Activated naive CD4-positive, alpha-beta T cell treated with anti-CD3 and anti-CD28 coated beads, Interleukin-2, amount 50 U/mL, for 16 hours (primary cell): ENCODE measurements around the gene SASS6.

Source experiments
- DNase-seq: peaks from one replicate; pipeline ENCODE4 v3.0.0-alpha.2; 2020

SASS6 gene, protein sequence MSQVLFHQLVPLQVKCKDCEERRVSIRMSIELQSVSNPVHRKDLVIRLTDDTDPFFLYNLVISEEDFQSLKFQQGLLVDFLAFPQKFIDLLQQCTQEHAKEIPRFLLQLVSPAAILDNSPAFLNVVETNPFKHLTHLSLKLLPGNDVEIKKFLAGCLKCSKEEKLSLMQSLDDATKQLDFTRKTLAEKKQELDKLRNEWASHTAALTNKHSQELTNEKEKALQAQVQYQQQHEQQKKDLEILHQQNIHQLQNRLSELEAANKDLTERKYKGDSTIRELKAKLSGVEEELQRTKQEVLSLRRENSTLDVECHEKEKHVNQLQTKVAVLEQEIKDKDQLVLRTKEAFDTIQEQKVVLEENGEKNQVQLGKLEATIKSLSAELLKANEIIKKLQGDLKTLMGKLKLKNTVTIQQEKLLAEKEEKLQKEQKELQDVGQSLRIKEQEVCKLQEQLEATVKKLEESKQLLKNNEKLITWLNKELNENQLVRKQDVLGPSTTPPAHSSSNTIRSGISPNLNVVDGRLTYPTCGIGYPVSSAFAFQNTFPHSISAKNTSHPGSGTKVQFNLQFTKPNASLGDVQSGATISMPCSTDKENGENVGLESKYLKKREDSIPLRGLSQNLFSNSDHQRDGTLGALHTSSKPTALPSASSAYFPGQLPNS

DNA sequence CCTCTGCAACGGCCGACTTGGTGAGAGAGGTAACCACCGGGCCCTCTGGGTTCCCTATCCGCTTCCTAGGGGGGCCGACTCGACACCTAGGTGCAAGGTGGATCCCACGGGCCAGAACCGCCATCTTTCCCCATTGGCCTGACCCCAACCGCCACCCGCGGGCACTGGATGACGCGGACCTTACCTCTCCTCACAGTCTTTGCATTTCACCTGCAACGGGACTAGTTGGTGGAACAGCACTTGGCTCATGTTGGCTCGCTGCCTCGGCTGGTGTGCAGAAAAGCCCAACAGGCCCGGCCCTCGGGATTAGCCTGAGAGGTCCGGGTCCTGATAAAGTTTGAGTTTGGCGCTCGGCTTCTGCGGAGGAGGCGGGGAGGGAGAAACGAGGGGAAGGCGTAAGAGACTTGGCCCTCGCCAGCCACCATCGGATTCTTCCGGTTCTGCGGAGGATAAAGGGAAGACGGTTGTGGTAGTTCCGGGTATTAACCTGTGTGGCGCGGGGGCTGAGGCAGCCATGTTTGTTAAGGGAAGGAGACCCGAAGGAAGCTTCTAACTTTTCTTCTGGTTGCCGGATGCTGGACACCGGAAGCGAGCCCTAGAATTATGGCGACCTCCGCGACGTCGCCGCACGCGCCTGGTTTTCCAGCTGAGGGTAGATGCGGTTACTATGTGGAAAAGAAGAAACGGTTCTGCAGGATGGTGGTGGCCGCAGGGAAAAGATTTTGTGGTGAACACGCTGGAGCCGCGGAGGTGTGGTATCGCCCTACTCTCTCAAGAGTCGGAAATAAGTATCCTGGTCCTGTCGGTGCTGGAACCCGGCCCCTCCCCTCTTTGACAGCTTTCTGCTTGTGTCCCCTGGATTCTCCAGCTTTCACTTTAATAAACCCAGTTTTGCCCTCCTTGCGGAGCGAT, at the start of gene SASS6, which contains the start of gene TRMT13:
Gene SASS6 (minus strand): TSS at position 365 of the 912 bp plus-strand sequence. CDS start 116 bp downstream, at position 249.
Gene TRMT13 (plus strand): TSS at position 598 of the 912 bp plus-strand sequence. CDS start 6 bp downstream, at position 604.
- peak; percentile 94 for DNase-seq

DNA sequence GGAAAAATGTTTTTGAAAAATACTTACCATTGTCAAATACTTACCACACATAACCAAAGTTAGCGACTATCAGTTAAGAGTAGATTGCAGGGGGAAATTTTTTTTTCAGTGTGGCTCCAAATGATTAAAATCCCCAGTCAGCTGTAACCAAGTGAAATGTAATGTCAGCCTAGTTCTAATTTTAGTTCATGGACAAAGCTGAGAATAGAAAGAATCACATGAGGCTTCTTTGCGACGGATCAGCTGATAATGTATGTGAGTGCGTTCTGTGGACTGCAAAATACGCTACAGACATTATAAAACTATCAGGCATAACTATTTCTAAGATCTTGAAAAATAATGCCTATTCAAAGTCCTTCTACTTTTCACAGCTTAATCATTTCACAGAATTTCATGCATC, 45.4 kb upstream of the SASS6 start, which contains the start of gene LRRC39:
Gene LRRC39 (minus strand): TSS at position 166 of the 400 bp plus-strand sequence. CDS start 9,740 bp downstream, outside the sequence.
- no peak for DNase-seq

DNA sequence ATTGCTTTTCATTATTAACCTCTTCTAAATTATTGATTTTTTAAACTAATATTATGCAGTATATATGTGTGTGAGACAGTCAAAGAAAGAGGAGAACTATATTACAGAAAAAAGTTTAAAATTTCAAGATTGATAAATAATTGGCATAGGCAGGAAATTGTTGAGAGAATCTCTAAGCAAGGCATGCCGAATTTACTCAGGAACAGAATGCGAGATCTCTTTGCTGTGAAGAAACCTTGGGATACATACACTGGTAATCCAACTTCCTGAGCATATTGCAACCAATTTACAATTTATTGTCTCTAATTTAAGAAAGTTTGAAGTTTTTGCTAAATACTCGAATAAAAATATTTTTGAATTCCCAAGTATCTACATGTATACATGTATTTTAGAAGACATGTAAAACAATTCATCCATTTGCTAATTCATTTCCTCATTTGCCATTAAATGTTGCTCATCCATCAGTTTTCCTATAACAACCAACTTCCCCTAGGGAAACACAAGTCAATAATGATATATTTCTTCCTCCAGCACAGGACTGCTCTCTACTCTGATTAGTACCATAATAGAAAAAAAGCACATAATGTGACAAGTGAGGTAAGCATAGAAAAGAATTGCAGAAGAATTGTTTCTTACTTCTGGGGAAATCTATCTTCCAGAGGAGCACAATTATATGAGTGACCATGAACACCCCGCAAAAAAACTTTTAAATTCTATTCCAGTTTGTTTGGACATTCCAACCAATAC, 44.7 kb upstream of the SASS6 start:
- no peak for DNase-seq

DNA sequence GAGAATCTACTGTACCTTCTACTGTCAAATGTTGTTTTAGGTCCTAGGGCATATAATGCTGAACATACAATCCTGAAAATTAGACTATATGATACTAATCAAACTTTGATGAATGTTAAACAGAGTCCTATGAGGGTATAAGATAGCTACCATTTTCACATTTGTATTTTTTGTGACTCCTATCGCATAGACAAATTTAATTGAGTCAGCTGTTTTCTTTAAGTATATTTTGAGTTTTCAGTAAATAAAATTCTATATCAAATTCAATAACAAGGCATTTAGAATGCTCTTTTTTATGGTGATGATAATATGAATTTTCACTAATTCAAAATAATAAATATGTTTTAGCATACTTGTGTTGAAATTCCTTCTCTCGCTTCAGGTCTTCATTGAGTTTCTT, 35.3 kb upstream of the SASS6 start:
- no peak for DNase-seq

DNA sequence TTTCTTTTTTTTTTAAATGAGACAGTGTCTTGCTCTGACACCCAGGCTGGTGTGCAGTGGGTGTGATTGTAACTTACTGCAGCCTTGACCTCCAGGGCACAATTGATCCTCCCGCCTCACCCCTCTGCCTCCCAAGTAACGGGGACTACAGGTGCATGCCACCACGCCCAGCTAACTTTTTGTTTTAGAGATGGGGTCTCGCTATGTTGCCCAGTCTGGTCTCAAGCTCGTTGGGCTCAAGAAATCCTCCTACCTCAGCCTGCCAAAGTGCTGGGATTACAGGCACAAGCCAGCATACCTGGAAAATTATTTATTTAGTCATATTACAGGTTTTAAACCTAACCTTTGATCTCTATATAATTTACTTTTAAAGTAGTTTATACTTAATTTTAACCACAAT, 32.0 kb upstream of the SASS6 start:
- no peak for DNase-seq

DNA sequence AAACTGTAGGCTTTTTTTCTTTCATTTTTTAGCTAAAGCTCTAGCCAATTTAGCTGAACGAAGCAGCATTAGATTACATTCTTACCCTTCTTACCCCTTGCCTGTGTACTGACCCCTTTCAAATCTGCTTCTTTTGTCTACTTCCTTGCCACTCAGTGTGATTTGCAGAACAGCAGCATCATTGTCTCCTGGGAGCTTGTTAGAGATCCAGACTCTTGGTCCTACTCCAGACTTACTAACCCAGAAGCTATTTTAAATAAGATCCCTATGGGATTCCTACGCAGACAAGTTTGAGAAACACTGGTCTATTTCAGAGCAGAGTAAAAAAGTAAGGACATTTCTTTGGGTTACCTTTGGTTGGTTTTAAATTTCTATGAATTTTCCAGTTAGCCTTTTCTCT, 31.5 kb upstream of the SASS6 start:
- DNase-seq: no peak

DNA sequence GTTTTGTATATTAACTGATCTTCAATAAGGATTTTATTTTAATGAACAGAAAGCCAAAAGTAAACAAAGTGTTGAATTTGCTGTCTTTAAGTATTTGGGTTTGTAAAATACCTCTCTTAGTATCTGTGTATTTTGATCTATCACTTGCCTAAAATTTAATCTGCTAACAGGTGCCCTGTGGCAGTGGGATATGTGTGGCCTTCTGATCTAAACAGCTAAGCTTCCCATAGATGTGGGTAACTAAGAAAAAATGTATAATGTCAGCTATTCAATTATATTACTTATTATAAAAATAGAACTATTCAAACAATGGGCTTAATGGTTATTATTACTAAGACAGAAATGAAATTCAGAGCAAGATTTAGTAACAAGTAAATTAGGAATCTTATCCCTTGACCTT, 30.2 kb upstream of the SASS6 start:
- no peak for DNase-seq

DNA sequence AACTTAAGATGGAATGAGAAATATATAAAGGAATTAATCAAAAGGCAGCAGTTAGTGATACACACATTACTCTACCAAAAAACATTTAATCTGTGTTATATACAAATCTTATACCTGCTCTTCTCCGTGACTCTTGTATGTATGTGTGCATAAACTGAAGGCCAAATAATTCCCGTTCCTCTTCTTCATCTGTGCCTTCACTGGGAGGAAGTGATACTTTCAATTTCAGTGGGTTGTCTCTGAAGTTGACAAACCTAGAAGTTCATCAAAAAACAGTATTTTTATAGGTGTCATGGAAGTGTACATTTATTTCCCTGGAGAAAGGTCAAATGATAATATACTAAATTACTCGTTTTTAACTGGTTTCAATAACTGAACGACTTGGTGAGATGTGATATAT, 19.5 kb upstream of the SASS6 start:
- DNase-seq: no peak

DNA sequence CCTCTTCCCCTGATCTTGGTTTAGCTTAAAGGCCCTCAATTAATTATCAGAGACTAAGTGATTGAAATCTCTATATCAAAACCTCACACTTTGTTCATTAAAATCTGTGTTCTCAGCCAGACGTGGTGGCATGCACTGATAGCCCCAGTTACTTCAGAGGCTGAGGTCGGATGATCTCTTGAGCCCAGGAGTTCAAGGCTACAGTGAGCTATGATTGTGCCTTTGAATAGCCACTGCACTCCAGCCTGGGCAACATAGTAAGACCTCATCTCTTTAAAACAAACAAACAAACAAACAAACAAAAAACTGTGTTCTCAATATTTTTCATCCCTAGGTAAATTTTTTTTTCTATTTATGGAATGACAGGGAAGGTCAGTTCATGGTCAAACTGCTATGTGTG, 18.9 kb upstream of the SASS6 start:
- DNase-seq: no peak

DNA sequence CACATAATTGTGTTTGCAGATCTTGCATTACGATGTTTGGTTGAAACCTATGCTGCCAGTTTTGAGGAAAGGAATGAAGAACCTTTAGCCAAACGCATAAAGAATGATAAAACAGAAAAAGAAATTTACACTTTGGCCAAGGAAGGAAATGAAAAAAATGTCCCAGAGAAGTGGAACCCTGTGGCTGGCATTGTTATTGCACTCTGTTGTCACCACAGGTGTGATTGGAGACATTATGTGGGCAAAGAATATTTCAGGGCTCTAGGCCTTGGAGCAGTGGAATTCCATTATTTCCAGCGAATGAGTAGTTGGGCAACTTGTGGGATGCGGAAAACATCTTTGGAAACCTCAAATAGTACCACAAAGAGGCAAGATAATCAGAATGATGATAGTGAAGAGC, 15.1 kb upstream of the SASS6 start:
- DNase-seq: no peak

DNA sequence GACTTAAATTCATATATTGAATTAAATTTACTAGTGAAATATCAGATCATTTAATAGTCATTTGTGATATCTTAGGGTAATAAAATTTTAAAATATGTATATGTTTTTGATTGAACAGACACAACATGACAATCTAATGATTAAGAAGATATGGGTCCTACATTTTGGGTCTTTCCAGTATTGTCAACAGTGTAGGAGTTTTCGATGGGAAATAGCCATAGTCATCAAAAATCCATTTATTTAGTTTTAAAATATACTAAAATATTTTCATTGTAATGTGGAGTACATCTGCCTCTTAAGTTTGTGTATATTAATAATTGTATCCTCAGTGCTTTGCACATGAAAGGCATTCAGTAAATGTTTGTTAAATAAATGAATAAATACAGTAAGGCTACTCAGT, 14.2 kb upstream of the SASS6 start:
- DNase-seq: no peak

DNA sequence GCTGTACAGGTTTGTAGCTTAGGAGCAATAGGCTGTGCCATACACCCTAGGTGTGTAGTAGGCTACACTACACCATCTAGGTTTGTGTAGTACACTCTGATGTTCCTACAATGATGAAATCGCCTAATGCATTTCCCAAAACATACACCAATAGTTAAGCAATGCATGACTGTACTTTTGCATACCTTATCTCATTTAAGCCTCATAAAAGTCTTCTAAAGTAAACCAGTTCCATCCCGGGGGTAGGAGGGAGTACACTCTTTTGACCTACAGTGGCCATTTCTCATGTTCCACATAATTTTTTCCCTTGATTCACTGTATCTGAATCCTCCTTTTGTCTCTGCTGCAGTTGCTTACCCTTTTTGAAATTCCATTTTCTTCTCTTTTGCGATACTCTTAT, 12.4 kb upstream of the SASS6 start:
- DNase-seq: no peak

DNA sequence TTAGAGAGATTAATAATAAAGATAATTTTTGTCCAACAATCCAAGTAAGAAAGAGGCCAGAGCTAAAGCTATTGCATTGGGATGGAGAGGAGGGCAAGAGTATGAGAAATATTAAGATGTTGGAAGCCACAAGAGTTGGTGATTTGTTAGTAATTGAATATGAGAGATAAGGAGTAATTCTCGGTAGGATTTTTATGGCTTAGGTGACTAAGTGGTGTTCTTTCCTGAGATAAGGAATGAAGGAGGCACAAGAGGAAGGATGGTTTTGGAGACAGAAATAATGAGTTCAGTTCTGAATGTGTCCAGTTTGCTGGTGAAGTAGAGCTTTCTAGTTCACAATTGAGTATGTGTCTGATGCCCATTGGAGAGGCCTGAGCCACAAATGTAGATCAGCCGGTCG, 9.6 kb upstream of the SASS6 start:
- DNase-seq: no peak

DNA sequence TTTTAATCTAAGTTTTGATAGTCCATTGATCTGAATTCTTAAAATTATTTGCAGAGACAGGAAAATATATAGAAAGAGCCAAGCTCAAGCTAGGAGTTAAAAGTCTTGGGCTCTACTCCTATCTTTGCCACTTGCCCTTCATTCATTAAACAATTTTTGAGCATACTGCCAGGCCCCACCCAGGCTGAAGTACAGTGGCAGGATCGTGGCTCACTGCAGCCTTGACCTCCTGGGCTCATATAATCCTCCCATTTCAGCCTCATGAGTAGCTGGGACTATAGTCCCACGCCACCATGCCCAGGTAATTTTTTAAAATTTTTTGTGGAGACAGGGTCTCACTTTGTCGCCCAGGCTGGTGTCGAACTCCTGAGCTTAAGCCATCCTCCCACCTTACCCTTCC, 8.5 kb upstream of the SASS6 start:
- no peak for DNase-seq

DNA sequence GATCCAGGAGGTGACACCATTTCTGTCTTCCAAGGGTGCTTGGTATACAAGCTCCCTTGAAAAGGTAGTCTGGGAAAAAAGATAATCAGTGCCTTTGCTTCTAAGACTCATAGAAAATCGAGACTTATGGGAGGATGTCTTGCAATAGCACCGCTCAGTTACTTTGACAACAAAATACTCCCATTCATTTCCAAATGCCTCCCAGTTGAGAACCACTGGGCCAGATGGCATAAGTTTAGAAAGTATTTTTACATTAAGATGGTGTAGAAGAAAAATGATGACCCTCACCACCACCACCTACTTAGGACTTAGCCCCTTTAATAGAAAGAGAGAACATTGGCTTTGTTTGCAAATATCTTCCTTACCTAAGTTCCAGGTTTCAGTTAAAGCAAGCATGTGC, 4.9 kb upstream of the SASS6 start:
- DNase-seq: no peak

DNA sequence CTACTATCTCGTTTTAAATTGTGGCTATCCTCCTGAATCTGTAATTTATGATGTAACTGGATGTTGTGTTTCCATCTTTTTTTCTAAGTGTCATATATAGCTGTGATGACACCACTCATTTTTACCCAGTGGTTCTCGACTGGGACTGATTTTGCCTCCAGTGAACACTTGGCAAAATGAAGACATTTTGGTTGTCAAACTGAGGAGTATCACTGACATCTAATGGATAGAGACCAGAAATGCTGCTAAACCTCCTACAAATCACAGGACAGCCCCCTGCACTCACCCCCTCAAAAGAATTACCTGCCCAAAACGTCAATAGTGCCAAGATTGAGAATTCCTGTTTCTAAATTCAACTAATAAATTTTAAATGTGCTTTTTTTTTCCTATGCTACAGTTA, 2.1 kb upstream of the SASS6 start:
- no peak for DNase-seq

DNA sequence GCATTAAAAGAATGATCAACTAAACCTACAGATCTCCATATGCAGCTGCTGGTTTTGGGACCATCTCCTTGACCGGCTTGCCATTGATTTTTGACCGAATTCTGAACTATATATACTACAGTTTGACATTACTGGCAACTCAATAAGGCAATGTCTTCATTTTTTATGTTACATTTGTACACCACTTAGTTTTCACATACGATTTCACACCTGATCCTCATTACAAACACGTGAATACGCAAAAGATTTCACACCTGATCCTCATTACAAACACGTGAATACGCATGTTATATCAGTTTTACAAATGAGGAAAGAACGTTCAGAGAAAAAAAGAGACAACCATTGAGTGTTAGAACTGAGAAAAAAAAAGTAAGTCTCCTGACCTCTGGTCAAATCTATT, 1.1 kb downstream of the SASS6 start:
- DNase-seq: no peak

DNA sequence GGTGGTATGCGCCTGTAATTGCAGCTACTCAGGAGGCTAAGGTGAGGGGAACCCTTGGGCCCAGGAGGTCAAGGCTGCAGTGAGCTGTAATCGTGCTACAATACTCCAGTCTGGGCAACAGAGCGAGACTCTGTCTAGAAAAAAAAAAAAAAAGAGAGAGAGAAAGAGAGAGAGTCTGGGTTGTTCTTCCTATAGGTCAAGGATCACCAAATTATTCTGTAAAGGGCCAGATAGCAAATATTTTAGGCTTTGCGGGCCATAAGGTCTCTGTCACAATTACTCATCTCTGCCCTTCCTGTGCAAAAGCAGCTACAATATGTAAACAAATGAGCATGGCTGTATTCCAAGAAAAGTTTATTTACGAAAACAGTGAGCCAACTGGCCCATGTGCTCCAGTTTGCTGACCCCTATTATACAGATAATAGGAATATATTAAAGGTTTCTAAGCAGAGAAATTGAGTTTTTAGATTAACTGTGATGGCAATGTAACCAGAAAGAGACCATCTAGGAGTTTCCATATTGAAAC, 2.1 kb downstream of the SASS6 start:
- DNase-seq: no peak

DNA sequence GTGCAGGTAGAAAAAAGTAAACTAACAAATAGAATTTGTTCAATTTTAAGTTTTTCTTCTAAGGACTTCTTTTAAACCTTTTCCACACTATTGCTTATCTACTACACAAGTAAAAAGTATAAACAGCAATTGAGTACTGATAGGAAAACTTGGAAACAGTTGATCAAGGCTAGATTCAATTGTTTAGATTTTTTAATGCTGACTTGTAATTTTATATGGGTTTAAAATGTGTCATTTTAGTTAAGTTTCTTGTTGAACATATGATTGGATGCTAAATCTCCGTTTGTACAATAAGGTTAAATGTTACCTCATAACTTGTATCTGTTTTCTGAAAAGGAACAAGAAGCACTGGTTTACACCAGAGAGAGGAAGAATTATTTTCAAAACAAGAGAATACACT, 5.5 kb downstream of the SASS6 start:
- DNase-seq: no peak

DNA sequence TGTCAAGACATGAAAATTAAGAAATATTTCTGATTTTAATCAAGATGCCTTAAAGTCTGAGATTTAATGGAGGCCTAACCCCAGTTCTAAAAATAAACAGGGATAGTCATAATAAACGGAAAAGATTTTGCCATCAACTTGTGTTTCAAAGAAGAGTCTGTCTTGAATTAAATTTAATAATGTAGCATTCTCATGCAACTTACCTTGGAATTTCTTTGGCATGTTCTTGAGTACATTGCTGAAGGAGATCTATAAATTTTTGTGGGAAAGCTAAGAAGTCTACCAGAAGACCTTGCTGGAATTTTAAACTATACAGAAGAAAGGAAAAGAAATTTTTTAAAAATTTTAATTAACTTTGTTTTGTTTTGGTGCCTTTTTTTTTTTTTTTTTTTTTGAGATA, 10.6 kb downstream of the SASS6 start:
- no peak for DNase-seq

DNA sequence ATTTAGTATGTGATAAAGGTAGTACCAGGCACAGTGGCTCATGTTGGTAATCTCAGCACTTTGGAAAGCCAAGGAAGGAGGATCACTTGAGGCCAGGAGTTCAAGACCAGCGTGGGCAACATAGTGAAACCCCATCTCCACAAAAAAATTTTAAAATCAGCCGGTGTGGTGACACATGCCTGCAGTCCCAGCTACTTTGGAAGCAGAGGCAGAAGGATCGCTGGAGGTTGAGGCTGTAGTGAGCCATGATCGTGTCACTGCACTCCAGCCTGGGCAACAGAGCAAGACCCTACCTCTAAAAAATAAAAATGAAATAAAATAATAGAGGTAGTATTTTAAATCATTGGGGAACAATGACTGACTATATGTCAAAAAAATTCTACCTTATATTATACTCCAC, 17.2 kb downstream of the SASS6 start:
- no peak for DNase-seq

DNA sequence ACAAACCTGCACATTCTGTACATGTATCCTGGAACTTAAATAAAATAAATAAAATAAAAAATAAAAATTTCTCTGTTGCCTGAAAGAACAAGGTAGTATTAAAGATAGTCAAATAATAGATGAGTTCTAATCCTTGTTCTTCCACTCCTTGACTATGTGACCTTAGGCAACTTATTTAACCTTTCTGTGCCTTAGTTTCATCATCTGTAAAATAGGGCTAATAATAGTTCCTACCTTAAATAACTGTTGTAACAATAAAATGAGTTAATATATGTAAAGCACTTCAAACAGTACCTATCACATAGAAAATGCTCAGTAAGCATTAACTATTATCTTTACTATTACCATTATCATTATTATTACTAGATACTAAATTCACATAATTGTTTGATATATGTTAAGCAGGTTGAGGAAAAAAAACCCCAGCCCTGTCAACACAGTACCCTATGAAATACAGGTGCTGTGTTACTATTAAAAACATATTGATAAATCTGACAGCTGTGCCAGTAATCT, 23.1 kb downstream of the SASS6 start:
- no peak for DNase-seq
